ENCODE results near the gene ENTPD7. TPM values are rescaled to one million over a fixed set of nuclear protein-coding genes. Genes with fewer than 3 reads are reported as not detected.

ENTPD7 gene
- total RNA-seq, 1 donor from 2014 or later = 9.2 TPM

DNA sequence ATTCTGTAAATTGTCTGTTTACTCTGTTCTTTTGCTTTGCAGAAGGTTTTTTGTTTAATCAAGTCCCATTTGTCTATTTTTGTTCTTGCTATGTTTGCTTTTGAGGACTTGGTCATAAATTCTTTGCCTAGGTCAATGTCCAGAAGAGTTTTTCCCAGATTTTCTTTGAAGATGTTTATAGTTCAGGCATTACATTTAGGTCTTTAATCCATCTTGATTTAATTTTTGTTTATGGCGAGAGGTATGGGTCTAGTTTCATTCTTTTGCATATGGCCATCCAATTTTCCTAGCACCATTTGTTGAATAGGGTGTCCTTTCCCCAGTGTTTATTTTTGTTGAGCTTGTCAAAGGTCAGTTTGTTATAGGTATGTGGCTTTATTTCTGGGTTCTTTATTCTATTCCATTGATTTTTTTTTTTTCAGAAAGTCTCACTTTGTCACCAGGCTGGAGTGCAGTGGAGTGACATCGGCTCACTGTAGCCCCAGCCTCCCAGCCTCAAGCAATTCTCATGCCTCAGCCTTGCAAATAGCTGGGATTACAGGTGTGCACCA lies 11.6 kb upstream of the ENTPD7 start:
- DNase-seq (ENCODE audit: low spot score) = no peak

DNA sequence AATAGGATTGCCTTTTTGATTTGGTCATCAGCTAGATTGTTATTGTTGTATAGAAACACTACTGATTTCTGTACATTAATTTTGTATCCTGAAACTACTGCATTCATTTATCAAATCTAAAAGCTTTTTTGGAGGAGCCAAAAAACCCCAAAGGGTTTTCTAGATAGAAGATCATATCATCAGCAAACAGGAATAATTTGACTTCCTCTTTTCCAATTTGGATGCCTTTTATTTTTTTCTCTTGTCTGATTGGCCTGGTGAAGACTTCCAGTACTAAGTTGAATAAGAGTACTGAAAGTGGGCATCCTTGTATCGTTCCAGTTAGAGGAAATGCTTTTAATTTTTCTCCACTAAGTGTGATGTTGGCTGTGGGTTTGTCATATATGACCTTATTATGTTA lies 10.6 kb upstream of the ENTPD7 start:
- no peak for DNase-seq (ENCODE audit: low spot score)

DNA sequence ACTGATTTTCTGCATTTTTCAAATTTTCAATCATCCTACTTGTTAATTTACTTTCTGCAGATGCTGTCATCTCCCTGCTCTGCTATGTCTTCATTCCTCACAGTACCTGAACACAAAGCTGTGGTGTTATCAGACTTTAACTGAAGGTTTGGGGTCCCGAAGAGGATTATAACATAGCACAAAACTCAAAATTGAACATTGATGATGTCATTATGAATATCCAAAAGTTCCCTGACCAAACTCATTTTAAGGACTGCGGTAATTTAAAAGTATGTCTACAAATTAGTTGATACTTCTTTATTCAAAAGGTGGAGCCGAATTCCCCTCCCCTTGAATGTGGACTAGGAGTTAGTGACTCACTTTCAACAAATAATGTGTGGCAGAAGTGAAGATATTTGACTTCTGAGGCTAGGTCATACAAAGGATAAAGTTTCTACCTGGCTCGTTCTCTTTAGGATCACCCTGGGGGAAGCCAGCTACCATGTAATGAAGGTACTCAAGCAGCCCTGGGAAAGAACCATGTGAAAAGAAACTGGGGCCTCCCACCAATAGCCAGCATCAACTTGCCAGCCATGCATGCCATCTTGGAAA lies 6.4 kb upstream of the ENTPD7 start:
- DNase-seq (ENCODE audit: low spot score) = no peak

DNA sequence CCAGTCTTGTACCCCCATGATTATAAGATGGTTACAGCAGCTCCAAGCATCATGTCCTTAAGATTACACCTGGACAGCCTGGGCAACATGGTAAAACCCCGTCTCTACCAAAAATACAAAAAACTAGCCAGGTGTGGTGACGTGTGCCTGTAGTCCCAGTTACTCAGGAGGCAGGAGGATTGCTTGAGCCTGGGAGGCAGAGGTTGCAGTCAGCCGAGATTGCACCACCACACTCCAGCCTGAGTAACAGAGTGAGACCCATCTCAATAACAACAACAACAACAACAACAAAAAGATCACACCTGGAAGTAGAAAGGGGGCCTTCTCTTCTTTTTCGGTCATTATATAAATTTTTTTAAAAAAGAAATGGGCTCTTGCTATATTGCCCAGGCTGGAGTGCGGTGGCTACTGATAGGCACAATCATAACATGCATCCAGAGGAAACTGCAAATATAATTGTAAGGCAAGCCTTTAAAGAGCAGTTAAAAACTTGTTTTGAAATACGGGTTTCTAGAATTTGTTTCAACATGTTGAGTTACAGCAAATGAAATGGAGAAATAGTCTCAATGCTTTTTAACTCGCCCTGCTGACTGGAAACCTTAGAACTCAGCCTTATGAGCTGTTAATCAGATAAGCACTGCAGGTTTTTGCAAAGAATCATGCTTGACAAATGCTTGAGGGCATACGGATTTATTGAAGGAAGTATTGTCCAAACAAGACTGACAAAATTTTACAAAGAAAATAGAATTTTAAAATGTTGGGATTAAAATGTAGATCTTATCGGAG lies 4.7 kb upstream of the ENTPD7 start:
- DNase-seq (ENCODE audit: low spot score) = no peak

DNA sequence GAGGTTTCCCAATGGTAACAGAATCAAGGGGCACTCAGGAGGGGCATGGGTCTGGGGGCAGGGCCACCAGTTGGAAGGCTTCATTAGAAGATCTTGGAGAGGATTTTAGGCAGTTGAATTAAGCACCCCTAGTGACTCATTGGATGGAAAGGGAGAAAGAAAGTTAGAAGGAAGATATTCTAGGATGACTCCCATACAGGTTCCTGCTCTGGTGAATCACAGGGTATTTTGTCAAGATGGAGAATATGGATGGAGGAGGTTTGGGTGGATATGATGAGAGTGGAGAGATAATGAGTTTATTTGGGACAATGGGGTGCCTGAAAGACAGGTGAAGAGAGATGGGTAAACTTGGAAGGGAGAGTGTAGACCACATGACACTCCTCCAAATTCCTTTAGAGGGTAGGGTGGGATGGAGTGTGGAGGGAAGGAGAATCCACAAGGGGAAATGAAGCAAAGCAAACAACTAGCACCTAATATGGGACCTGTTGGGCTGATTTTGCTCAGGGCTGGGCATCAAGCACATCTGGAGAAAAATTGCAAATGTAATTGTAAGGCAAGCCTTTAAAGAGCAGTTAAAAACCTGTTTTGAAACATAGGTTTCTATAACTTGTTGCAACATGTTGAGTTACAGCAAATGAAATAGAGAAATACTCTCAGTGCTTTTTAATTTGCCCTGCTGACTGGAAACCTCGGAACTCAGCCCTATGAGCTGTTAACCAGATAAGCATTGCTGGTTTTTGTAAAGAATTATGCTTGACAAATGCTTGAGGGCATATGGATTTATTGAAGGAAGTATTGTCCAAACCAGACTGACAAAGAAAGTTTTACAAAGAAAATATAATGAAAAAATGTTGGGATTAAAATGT lies 2.9 kb upstream of the ENTPD7 start:
- no peak for DNase-seq (ENCODE audit: low spot score)

DNA sequence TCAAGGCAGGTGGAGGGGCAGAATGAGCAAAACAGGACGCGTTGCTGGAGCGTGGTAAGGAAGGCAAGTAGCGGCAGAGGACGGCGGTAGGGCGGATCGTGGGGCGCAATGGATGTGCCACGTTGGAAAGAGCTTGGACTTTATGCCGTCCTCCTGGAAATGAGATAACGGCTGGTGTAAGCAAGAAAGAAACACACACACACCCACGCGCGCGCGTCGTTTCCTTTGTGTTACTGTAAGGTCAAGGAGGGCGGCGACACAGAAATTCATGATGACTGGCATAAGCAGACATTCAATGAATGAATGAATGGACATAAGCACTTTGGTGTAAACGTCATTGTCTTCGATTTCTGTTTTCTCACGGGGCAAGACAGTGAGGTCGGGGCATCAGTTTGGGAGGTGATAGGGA lies 683 bp upstream of the ENTPD7 start:
- peak; percentile 91 for DNase-seq (ENCODE audit: low spot score)

DNA sequence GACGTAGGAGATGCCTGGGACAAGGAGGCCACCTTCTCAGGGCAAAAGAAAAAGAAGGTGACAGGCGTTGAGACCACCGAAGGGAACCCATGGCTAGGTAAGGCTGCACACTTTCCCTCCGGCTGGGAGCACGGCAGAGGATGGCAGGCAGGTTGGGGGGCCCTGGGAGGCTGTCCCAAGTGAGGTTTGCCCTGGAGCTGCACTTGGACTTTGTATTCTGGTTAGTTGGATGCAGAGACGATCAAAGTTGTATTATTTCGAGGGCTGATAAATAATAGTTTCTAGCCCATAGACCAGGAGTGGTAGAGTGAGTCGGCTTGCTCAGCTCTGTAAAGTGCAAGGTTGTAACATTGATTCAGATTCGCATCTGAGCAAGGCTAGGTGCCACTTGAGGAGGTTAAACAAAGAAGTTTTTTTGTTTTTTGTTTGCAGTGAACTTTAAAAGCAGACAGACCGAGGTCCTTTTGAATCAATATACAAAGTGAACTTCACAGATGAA lies 608 bp downstream of the ENTPD7 start:
- DNase-seq (ENCODE audit: low spot score) = no peak

DNA sequence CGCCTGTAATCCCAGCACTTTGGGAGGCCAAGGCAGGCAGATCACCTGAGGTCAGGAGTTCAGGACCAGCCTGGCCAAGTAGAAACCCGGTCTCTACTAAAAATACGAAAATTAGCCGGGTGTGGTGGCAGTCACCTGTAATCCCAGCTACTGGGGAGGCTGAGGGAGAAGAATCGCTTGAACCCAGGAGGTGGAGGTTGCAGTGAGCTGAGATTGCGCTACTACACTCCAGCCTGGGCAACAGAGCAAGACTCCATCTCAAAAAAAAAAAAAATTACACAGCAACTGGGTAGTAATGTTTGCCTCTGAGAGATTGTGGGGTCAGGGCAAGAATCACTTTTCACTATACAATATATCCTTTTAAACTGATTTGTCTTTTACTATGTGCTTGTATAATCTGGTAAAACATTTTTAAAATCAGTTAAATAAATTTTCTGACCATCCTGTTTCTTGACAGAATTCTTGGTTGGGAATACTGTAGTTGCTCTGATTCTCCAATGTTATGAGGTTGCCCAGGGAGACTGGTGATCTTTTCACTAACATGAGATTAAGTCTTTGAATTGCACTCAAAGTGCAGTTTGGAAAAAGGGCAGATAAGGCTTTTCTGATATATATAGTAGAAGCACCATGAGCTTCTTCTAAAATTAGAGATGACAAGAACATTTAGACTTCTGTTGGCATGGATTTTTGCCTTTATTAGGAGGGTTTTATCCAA lies 1.5 kb downstream of the ENTPD7 start:
- no peak for DNase-seq (ENCODE audit: low spot score)

DNA sequence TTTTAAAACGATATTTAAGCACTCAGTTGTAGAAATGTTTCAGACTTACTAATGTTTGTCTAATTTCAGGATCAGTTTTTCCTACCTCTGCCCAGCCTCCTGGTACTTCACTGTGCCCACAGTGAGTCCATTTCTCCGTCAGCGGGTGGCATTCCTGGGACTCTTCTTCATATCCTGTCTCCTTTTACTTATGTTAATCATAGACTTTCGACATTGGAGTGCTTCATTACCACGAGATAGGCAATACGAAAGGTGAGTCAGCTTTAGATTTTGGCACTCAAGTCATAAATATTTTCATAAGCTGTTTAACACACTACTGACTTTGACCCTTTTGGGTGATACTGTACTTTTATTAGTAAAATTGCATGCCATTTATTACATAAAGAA lies 2.1 kb downstream of the ENTPD7 start:
- no peak for DNase-seq (ENCODE audit: low spot score)

DNA sequence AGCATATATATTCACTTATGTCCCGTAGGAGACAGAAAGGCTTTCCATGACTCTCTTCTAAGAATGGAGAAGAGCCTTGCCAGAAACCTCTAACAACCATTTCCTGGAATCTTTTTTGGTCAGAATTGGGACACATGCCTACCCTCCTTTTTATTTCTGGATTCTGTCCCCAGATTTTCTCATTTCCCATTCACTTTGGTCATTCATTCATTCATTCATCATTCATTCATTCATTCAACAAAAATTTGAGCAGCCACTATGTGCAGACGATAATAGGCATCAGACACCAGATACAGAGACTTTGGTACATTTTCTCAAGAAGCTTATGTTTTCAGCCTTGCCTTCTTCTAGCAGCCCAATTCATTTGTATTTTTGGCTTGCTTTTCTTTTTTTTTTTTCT lies 6.0 kb downstream of the ENTPD7 start:
- DNase-seq (ENCODE audit: low spot score) = no peak

DNA sequence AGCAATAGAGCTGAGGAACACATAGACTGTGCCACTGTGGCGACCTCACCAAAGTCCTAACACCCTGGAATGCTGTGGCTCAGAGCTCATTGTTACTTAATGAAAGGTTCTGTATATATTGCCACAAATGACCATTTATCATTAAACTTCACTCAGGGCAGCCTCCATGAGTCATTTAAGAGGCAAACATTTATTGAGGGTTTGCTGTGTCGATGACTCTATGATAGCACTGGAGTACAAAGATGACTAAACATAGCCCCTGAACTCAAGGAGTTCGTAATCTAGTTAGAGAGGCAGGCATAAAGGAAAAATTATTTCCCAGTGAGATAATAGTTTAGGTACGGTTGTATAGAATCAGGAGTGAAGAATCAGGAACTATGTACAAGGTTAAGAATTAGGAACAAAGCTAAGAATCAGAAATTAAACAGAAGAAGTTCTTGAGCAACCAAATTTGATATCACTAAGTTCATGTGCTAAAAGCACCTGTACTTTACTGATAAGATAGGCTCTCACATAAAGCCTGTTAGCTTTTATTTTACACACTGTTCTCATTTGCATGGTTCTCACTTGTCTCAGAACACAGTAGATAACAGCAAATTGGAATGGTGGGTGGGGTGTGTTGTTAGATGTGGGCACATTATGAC lies 7.9 kb downstream of the ENTPD7 start:
- DNase-seq (ENCODE audit: low spot score) = no peak

DNA sequence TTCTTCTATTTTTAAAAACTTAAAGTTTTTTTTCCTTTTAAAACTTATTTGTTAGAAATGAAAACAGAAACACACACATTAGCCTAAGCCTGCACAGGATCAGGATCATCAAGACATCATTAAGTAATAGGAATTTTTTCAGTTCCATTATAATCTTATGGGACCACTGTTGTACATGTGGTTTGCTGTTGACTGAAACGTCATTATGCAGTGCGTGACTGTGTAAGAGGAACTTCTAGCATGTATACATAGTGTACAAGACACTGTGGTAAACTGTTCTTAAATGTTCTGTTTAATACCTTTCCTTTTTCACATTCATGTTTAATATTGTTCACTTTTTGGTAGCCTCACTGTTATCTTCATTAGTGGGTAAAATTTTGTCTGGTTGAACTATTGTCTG lies 12.1 kb downstream of the ENTPD7 start:
- DNase-seq (ENCODE audit: low spot score) = no peak

DNA sequence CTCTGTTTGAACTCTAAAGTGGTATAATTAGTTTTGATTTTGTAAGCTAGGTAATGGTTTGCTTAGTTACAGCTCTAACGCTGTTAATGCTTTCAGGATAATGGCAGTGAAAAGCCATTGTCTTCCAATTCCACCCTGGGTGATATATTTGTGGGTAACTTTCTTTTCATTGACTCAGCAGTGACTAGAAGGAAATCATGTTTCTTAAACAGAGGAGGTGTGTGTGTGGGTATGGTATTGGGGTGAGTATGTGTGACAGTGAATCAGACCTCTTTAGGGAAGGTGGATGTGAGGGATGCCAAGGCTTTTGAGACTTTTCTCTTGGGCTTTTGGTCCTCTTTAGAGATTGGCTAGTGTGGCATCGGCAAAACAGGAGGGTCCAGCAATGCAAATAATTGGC lies 13.6 kb downstream of the ENTPD7 start:
- no peak for DNase-seq (ENCODE audit: low spot score)

DNA sequence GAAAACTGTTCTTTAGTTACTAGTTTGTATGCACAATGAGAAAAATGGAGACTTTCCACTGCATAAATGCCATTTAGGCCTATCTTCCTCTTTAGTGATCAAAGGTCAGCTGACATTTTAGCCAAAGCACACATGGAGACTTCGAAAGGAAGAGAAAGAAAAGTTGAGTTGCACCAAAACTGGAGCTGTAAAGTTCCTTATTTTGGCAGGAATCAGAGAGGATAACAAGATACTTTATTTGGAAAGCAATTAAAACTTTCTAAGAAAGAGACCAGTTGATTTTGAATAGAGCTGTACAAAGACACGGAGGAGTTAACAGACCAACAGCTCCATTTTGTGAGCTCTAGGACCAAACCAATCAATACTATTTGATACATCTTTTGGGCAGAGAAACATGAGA lies 14.2 kb downstream of the ENTPD7 start:
- no peak for DNase-seq (ENCODE audit: low spot score)

DNA sequence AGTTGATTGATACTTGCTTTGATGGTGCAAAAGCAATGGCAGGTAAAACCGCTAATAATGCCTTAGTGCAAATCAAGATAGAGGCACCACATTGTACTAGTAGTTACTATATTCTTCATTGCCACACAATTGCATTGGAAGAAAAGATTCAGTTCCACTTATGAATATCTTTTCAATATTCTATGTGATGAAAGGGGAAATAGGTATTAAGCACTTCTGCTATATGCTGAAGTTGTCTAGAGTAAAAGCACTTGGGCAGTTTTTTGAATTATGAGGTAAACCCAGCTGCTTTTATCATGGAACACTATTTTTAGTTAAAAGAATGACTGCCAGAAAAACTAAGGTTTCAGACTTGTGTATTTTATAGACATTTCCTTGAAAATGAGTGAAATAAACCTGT lies 15.5 kb downstream of the ENTPD7 start:
- no peak for DNase-seq (ENCODE audit: low spot score)

DNA sequence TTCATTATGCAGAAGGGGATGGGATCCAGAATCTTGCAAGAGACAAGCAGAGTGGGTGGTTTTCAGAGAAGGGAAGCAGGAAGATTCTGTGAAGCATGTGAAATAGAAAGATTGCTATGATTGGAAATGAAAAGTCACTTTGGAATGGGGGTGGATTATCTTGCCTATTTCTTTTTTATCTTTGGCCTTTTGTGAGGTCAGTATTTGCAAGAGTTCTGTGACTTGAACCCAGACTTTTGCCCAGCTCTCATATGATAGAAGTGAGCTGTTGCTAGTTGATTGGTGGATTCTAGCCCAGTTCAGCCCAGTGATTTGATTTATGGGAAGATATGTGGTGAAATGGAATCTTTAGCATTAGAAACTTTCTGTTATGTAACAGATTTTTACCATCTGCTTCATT lies 17.1 kb downstream of the ENTPD7 start:
- no peak for DNase-seq (ENCODE audit: low spot score)

DNA sequence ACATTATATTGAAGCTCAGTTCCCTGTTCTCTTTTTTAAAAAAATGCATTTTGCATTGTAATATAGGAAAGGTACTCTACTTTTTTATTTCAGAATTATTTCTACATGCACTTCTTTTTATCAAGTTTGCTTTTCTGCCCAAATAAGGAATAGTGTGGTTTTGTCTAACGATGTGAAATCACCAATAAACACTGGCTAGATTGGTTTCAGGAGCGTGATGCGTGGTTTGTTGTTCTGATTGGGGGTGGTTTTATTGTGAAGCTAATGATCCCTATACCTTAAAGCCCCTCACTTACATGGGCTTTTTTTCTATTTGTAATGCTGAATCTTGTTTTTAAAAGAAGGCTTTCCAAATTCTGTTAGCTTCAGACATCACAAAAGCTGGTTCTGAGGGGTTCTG lies 17.6 kb downstream of the ENTPD7 start:
- DNase-seq (ENCODE audit: low spot score) = no peak

DNA sequence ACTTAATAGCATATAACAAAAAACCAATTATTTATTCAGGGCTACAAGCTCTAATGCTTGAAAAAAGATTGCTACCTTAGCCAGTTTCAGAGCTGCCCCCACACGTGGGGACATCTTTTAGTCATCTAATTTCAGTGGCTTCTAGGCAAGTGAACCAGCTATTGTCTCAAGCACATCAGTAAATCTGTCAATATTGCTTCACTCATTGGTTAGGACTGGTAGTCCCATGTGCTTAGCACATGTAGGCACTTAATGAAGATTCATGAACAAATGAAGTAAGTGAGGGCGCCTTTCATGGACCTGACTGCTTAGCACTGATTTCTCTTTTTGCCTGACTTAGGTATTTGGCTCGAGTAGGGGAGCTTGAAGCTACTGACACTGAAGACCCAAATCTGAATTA lies 19.6 kb downstream of the ENTPD7 start:
- no peak for DNase-seq (ENCODE audit: low spot score)

DNA sequence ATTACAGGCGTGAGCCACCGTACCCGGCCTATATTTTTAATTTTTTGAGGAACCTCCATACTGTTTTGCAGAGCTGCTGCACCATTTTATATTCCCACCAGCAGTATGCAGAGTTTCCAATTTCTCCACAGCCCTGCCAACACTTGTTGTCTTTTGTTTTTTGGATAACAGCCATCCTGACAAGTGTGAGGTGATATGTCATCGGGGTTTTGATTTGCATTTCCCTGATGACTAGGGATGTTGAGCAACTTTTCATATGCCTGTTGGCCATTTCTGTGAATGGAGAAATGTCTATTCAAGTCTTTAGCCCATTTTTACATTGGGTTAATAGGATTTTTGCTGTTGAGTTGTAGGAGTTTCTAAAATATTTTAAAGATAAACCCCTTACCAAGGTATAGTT lies 22.2 kb downstream of the ENTPD7 start:
- no peak for DNase-seq (ENCODE audit: low spot score)

DNA sequence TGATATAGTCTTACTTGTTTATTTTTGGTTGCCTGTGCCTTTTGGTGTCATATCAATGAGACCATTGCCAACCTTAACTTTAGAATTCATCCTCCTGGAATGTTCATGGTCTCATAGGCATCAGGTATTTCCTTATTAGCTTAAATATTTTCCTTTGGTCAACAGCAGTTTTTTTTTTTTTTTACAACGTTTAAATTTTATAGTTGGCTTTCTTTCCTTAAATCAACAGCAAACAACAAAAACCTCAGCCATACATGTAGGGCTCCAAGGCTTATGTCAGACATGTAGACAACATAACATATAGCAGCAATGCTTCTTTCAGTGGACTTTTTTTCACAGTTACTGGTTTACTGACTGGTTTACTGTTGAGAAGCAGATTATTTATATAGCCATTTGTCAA lies 22.7 kb downstream of the ENTPD7 start:
- DNase-seq (ENCODE audit: low spot score) = no peak

DNA sequence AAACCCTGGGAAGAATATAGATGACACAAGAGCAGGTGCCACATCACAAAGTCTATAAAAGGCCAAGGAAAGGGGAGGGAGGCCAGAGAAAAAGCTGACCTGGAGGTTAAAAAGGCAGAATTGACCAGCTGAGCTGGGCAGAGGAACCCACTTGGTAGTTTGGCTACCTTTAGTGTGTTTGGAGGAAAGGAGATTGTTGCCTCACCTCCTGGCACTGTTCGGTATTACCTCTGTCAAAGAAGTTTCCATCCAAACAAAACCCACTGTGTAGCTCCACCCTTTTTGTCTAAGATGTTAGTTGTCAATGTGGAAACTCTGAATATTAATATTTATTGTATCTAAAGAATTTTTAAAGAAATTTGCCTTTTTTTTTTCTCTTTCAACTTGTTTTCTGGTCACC lies 23.4 kb downstream of the ENTPD7 start:
- DNase-seq (ENCODE audit: low spot score) = no peak
